PC-9 (cell line): Measurements from ENCODE around the gene STING1. TPM values are rescaled to one million over a fixed set of nuclear protein-coding genes. Genes with fewer than 3 reads are reported as not detected.

Experiments
- BruUV-seq: library from RNA; stranded (reverse); fragments of 400-500 nt; replicated peaks from 2 replicates; lab custom pipeline; 2021; lab: Mats Ljungman, UMichigan
- CTCF ChIA-PET: fragments of 300-600 bp; sonication (Branson Sonifier 250); formaldehyde crosslinking; loops from one replicate; lab custom pipeline; 2022; ENCODE audit warnings: antibody characterized with exemption; lab: Charles Lee
- POLR2A ChIA-PET: fragments of 300-600 bp; sonication (Branson Sonifier 250); formaldehyde crosslinking; loops from one replicate; lab custom pipeline; 2022; ENCODE audit warnings: antibody characterized with exemption; ENCODE audit not compliant: unreplicated experiment; lab: Charles Lee
- DNase-seq, 2 experiments: peaks; one replicate each; pipeline versions ENCODE4 v3.0.0 to v3.0.0-alpha.2; 2015 to 2022; ENCODE audit warnings: mixed read lengths in 1 of 2
- H2AFZ ChIP-seq: fragments of 200-600 bp; sonication (generic); 2 replicates; pipeline ENCODE4 v1.8.1; 2017; ENCODE audit warnings: antibody characterized with exemption
- H3F3A ChIP-seq: fragments of 200-600 bp; sonication (generic); 2 replicates; pipeline ENCODE4 v1.8.1; 2017; ENCODE audit warnings: antibody characterized with exemption, mild to moderate bottlenecking, low read depth; ENCODE audit not compliant: insufficient read depth
- H3K27ac ChIP-seq: fragments of 200-600 bp; sonication (generic); 2 replicates; pipeline ENCODE4 v1.6.1; 2016; ENCODE audit warnings: mixed run types
- H3K27me3 ChIP-seq: fragments of 200-600 bp; sonication (generic); 2 replicates; pipeline ENCODE4 v1.6.1; 2016; ENCODE audit warnings: low read depth, mixed run types; ENCODE audit not compliant: insufficient read depth
- H3K36me3 ChIP-seq: fragments of 200-600 bp; sonication (generic); 2 replicates; pipeline ENCODE4 v1.6.1; 2016; ENCODE audit warnings: low read depth, mixed run types
- H3K4me1 ChIP-seq: fragments of 200-600 bp; sonication (generic); replicated peaks from 2 replicates; pipeline ENCODE4 v1.6.1; 2016; ENCODE audit warnings: mixed run types; ENCODE audit not compliant: insufficient read depth
- H3K4me2 ChIP-seq: fragments of 200-600 bp; sonication (generic); 2 replicates; pipeline ENCODE4 v1.6.1; 2017; ENCODE audit warnings: mixed run types
- H3K4me3 ChIP-seq: fragments of 200-600 bp; sonication (generic); 2 replicates; pipeline ENCODE4 v1.6.1; 2016; ENCODE audit warnings: mixed run types
- H3K79me2 ChIP-seq: fragments of 200-600 bp; sonication (generic); 2 replicates; pipeline ENCODE4 v1.6.1; 2017; ENCODE audit warnings: low read depth, mixed run types
- H3K9me2 ChIP-seq: fragments of 200-600 bp; sonication (generic); 2 replicates; pipeline ENCODE4 v1.8.1; 2017; ENCODE audit warnings: mild to moderate bottlenecking; ENCODE audit not compliant: insufficient read depth
- H3K9me3 ChIP-seq: fragments of 200-600 bp; sonication (generic); 2 replicates; pipeline ENCODE4 v1.8.1; 2016; ENCODE audit warnings: low read depth; ENCODE audit not compliant: insufficient read depth
- H4K20me1 ChIP-seq: fragments of 200-600 bp; sonication (generic); 2 replicates; pipeline ENCODE4 v1.8.1; 2017; ENCODE audit not compliant: insufficient read depth
- EZH2 ChIP-seq: fragments of 200-600 bp; sonication (generic); IDR thresholded peaks from 2 replicates; pipeline ENCODE4 v1.8.0; 2017; ENCODE audit warnings: antibody characterized with exemption, low read depth
- intact Hi-C: fragments of 100-400 bp; cut with micrococcal nuclease; formaldehyde crosslinking; loops from one replicate; pipeline ENCODE4 v1.10.0; 2022; ENCODE audit not compliant: unreplicated experiment
- total RNA-seq: library from RNA; stranded (reverse); gene quantifications from 2 replicates; pipeline ENCODE4 v1.2.3, GENCODE V29; 2021
- TF ChIP-seq, protein P1 (sequence below): fragments of 200-600 bp; sonication (generic); conservative IDR thresholded peaks from 2 replicates; pipeline ENCODE4 v1.6.1; 2017; ENCODE audit warnings: mixed run types, antibody characterized with exemption, mild to moderate bottlenecking, moderate library complexity

Gene STING1
- total RNA-seq, 1 experiment from 2014 or later: 27.6 TPM

DNA sequence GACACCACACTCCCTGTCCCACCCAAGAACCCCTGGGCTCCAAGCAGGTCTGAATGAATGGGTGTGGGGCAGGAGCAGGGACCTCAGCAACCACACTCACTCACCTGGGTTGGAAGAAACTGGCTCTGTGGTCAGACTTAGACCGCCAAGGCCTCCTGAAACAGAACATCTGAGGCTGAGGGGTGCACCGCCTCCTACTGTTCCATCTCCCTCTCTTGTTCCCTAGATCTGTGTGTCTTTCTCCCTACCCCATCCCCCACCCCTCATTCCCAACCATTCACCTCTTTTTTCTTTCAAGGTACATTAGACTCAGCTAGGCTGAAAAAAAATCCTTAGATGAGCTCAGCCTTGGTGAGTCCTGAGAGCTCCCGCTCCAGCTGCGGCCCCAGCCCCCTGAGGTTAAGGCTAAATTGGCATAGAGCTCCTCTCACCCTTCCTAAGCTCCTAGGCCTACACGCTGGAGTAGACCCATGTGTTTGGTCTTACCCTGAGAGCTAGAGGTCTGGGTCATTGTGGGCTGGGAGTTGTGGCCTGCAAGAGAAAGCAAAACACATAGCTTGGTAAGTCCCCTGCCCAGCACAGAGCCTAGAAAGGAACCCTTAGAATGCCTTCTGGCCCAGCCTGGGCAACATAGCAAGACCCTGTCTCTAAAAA is 24.8 kb downstream of the STING1 start:
- H3K4me3 ChIP-seq: no peak overlapping the region
- no TSS peak for BruUV-seq
- 0 out of 2 replicates have a peak, but pooled peaks cover 7% of the 10 kb centered on the region for H3K4me1 ChIP-seq
- no peaks in the 10 kb centered on the region for H3K27me3 ChIP-seq
- H3K9me3 ChIP-seq: no peaks in the 10 kb centered on the region
- H3F3A ChIP-seq: 0 out of 2 replicates have a peak, but pooled peaks cover 3% of the 10 kb centered on the region
- H3K4me2 ChIP-seq: no peak overlapping the region
- DNase-seq: no peak
- H3K36me3 ChIP-seq: no peaks in the 10 kb centered on the region
- no peaks in the 10 kb centered on the region for H3K9me2 ChIP-seq
- ChIA-PET CTCF (interaction anchor here (0.6 to 0.7 kb wide), 3 partner anchors 25 to 100 kb away, joined by 4 to 13 read pairs (median 5); no protein-coding TSS in a partner anchor), POLR2A (interaction anchor here (0.6 kb wide), 1 partner anchor 43 kb away, joined by 7 read pairs; no protein-coding TSS in a partner anchor)
- H2AFZ ChIP-seq: no peak overlapping the region
- intact Hi-C loops: no loop called here
- H4K20me1 ChIP-seq: no peaks in the 10 kb centered on the region
- no peak overlapping the region for H3K27ac ChIP-seq
- no peaks in the 10 kb centered on the region for H3K79me2 ChIP-seq
- TF ChIP-seq, protein P1, sequence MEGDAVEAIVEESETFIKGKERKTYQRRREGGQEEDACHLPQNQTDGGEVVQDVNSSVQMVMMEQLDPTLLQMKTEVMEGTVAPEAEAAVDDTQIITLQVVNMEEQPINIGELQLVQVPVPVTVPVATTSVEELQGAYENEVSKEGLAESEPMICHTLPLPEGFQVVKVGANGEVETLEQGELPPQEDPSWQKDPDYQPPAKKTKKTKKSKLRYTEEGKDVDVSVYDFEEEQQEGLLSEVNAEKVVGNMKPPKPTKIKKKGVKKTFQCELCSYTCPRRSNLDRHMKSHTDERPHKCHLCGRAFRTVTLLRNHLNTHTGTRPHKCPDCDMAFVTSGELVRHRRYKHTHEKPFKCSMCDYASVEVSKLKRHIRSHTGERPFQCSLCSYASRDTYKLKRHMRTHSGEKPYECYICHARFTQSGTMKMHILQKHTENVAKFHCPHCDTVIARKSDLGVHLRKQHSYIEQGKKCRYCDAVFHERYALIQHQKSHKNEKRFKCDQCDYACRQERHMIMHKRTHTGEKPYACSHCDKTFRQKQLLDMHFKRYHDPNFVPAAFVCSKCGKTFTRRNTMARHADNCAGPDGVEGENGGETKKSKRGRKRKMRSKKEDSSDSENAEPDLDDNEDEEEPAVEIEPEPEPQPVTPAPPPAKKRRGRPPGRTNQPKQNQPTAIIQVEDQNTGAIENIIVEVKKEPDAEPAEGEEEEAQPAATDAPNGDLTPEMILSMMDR: no peak
- no peak for TF ChIP-seq EZH2

DNA sequence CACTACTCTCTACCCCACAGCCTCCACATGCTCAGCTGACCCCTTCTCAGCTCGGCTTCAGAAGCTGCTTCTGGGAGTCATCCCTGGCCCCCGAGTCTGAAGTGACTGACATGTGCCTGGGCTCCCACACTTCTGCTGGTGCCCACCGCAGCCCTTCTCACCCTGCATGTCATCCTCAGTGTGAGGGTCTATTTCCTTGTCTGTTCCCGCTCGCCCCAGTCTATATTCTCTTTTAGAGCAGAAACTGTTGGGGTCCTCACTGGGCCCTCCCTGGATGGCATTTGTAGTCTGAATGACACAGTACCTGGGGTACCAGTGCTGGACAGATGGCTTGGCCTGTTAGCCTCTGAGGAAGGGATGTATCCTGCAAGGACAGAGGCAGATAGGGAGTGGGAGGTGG is 25.3 kb downstream of the STING1 start:
- 0 out of 2 replicates have a peak, but pooled peaks cover 3% of the 10 kb centered on the region for H3F3A ChIP-seq
- ChIA-PET CTCF (no interaction called here), POLR2A (no interaction called here)
- TF ChIP-seq EZH2: no peak
- TF ChIP-seq, protein P1: no peak
- H3K4me2 ChIP-seq: no peak overlapping the region
- H3K9me3 ChIP-seq: no peaks in the 10 kb centered on the region
- no peaks in the 10 kb centered on the region for H3K27me3 ChIP-seq
- H3K79me2 ChIP-seq: no peaks in the 10 kb centered on the region
- no TSS peak for BruUV-seq
- no peak overlapping the region for H3K4me3 ChIP-seq
- DNase-seq: no peak
- no peaks in the 10 kb centered on the region for H4K20me1 ChIP-seq
- 0 out of 2 replicates have a peak, but pooled peaks cover 7% of the 10 kb centered on the region for H3K4me1 ChIP-seq
- H3K9me2 ChIP-seq: no peaks in the 10 kb centered on the region
- no peaks in the 10 kb centered on the region for H3K36me3 ChIP-seq
- no peak overlapping the region for H3K27ac ChIP-seq
- intact Hi-C loops: no loop called here
- H2AFZ ChIP-seq: no peak overlapping the region

DNA sequence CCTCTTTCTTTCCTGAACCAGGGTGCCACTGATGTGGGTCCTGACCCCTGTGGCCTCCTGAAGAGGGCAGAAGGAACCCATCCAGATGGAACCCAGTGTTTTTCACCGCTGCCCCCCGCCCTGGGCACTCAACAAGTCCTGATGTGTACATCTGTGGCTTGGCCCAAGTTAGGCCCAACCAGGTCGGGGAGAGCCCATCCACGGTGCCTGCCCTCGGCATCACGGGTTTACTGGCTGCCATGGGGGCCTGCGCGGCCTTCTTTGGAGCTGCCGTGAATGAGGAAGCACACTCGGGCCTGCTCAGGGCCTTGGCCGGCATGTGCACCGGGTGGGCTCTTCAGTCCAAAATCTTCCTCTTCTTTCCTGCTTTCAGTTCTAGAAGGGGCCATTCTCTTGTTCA is 25.8 kb downstream of the STING1 start:
- no peaks in the 10 kb centered on the region for H3K27me3 ChIP-seq
- no TSS peak for BruUV-seq
- TF ChIP-seq, protein P1: no peak
- no peak for TF ChIP-seq EZH2
- no peak overlapping the region for H2AFZ ChIP-seq
- intact Hi-C loops: no loop called here
- CTCF ChIA-PET: interaction anchor here (0.7 kb wide), 1 partner anchor 57 kb away, joined by 4 read pairs; no protein-coding TSS in a partner anchor
- POLR2A ChIA-PET: no interaction called here
- H3K79me2 ChIP-seq: no peaks in the 10 kb centered on the region
- no peak for DNase-seq
- H3K4me2 ChIP-seq: no peak overlapping the region
- H4K20me1 ChIP-seq: no peaks in the 10 kb centered on the region
- no peaks in the 10 kb centered on the region for H3K9me2 ChIP-seq
- no peak overlapping the region for H3K27ac ChIP-seq
- 0 out of 2 replicates have a peak, but pooled peaks cover 3% of the 10 kb centered on the region for H3F3A ChIP-seq
- no peaks in the 10 kb centered on the region for H3K36me3 ChIP-seq
- H3K4me3 ChIP-seq: no peak overlapping the region
- 0 out of 2 replicates have a peak, but pooled peaks cover 7% of the 10 kb centered on the region for H3K4me1 ChIP-seq
- no peaks in the 10 kb centered on the region for H3K9me3 ChIP-seq
